GM21447 (cell line): ENCODE results near the gene CABP4.

Source experiments
- ATAC-seq: cut with Tn5 transposase; IDR thresholded peaks from one replicate; pipeline ENCODE4 v1.9.1; 2021; ENCODE audit not compliant: unreplicated experiment

Gene CABP4

GRCh38 chr11:67507242-67507863 lies 52.2 kb downstream of the CABP4 start:
- no peak for ATAC-seq

- peak; percentile 70 for ATAC-seq
These were observed 52.8 kb downstream of the CABP4 start, which contains the start of gene CDK2AP2 for GRCh38 chr11:67507864-67508485. Gene CDK2AP2 (minus strand): TSS chr11:67508162. CDS start chr11:67508082, 80 bp downstream.

- ATAC-seq = peak; percentile 24
These were observed 53.5 kb downstream of the CABP4 start for GRCh38 chr11:67508486-67509121.

GRCh38 chr11:67510023-67510345 lies 54.8 kb downstream of the CABP4 start:
- ATAC-seq = no peak
